ENCODE data around the gene PRPF18.

DNA sequence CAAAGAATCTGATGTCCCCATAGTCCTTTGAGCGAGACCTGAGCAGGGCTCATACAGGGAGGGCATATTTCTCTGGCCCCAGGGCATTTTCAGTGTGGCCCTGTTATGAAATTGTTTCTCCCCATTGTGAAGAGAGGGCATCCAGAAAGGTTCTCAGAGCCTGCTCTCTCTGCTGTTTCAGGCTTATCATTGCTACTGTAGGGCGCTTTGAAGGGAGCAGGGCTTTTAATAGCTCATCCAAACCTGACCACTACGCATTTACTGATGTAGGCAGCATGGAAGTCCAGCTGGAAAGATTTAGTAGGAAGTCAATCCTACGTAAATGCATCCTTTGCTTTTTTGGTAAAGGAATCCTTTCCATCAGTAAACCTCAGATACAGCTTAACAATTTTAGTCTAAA is 68.1 kb downstream of the PRPF18 start:
- TF ChIP-seq SP1 (IDR thresholded peaks at IDR 0.05) = no peak
- no peak for TF ChIP-seq SUZ12 (IDR thresholded peaks at IDR 0.05)
- TF ChIP-seq FOXM1 (IDR thresholded peaks at IDR 0.05; ENCODE audit: borderline replicate concordance) = no peak
- no peak for TF ChIP-seq ELF4 (IDR thresholded peaks at IDR 0.05)
- TF ChIP-seq TARDBP (IDR thresholded peaks at IDR 0.05) = no peak
- no peak for TF ChIP-seq FOXA1 (IDR thresholded peaks at IDR 0.05)
- TF ChIP-seq CTBP1 (IDR thresholded peaks at IDR 0.05; ENCODE audit: borderline replicate concordance) = no peak
- no peak for TF ChIP-seq FOXK2 (IDR thresholded peaks at IDR 0.05)
- TF ChIP-seq HDGF (IDR thresholded peaks at IDR 0.05; ENCODE audit: borderline replicate concordance) = no peak
- no peak for TF ChIP-seq BHLHE40 (IDR thresholded peaks at IDR 0.05; ENCODE audit: borderline replicate concordance)
- no peak for TF ChIP-seq LEF1 (IDR thresholded peaks at IDR 0.05; ENCODE audit: borderline replicate concordance)
- no peak for TF ChIP-seq ARNT (IDR thresholded peaks at IDR 0.05)
- no peak for TF ChIP-seq L3MBTL2 (conservative IDR thresholded peaks at IDR 0.05)
- no peak for TF ChIP-seq ZNF384 (IDR thresholded peaks at IDR 0.05)
